Measurements from ENCODE around the gene MYNN. TPM values are rescaled to one million over a fixed set of nuclear protein-coding genes. Genes with fewer than 3 reads are reported as not detected.

The MYNN gene
- total and polyA plus RNA-seq, 2 of the 13 experiments (the other 11 are each of a cell fraction or from before 2014, with no cell fraction given), result 10.4 to 17.6 TPM

GRCh38 chr3:169836078-169836941 is 63.1 kb downstream of the MYNN start:
- BruUV-seq (replicated peaks), result no TSS peak
- POLR2A ChIA-PET, result no interaction called here
- Histone ChIP-seq H2AFZ (ENCODE audit: low read length) (no peak overlapping the region), H3K4me3 (replicated peaks in 1 of 3; ENCODE audit: insufficient read depth in 1 of 3, low read depth in 2 of 3, low read length in 3 of 3) (no peak overlapping the region), H3K4me1 (ENCODE audit: insufficient read depth, low read length) (no peaks in the 10 kb centered on the region), H3K27me3 (ENCODE audit: control insufficient read depth in 1 of 2, insufficient read depth in 2 of 2, low read length in 2 of 2) (no peaks in the 10 kb centered on the region), H3K36me3 (replicated peaks in 1 of 2; ENCODE audit: control insufficient read depth in 1 of 2, insufficient read depth in 2 of 2, low read length in 2 of 2) (no peaks in the 10 kb centered on the region), H3K9ac (ENCODE audit: insufficient read depth, low read depth, low read length) (no peak overlapping the region), H3K4me2 (ENCODE audit: low read depth, low read length) (no peak overlapping the region), H4K20me1 (ENCODE audit: insufficient read depth, low read length) (no peaks in the 10 kb centered on the region), H3K9me3 (ENCODE audit: low read length) (no peaks in the 10 kb centered on the region), H3K79me2 (ENCODE audit: insufficient read depth, low read length) (no peaks in the 10 kb centered on the region), H3K27ac (ENCODE audit: extremely low read length, insufficient read depth, low read length) (no peak overlapping the region)
- ATAC-seq, result peak; percentile 43; the same call in 2 of the 3 replicates
- no peak for FAIRE-seq
- TF ChIP-seq ZBTB37 (CRISPR knock-in tag; IDR thresholded peaks at IDR 0.05) (no peak), BORCS8-MEF2B (CRISPR knock-in tag; IDR thresholded peaks at IDR 0.05) (no peak), ZNF790 (CRISPR knock-in tag; IDR thresholded peaks at IDR 0.05; ENCODE audit: borderline replicate concordance) (no peak), KAT7 (CRISPR knock-in tag; IDR thresholded peaks at IDR 0.05; ENCODE audit: borderline replicate concordance) (no peak), REXO4 (CRISPR knock-in tag; IDR thresholded peaks at IDR 0.05; ENCODE audit: borderline replicate concordance) (no peak), ZNF577 (CRISPR knock-in tag; IDR thresholded peaks at IDR 0.05; ENCODE audit: borderline replicate concordance, low read depth) (no peak)
- in situ Hi-C loops (cut with HindIII; ENCODE audit: extremely low pct_ligation_motif_present, low pct_unique_long_range_greater_than_20kb), result no loop called here
- CTCF ChIA-PET (ENCODE audit: low intra/inter-chr PET ratio, low total read pairs), result no interaction called here
- DNase-seq (ENCODE audit: low spot score), result no peak
- WGBS (ENCODE audit: low lambda C conversion rate), result 24% methylated on average over 5 of the region's 5 CpGs
- intact Hi-C loops (cut with micrococcal nuclease; ENCODE audit: unreplicated experiment), result no loop called here

- WGBS (ENCODE audit: low lambda C conversion rate), result 68% methylated on average over 3 of the region's 3 CpGs
- H3K36me3 ChIP-seq (replicated peaks in 1 of 2; ENCODE audit: control insufficient read depth in 1 of 2, insufficient read depth in 2 of 2, low read length in 2 of 2), result no peaks in the 10 kb centered on the region
- intact Hi-C loops (cut with micrococcal nuclease; ENCODE audit: unreplicated experiment), result no loop called here
- no TSS peak for BruUV-seq (replicated peaks)
- H3K27me3 ChIP-seq (ENCODE audit: control insufficient read depth in 1 of 2, insufficient read depth in 2 of 2, low read length in 2 of 2), result no peaks in the 10 kb centered on the region
- DNase-seq (ENCODE audit: low spot score), result no peak
- no peaks in the 10 kb centered on the region for H3K9me3 ChIP-seq (ENCODE audit: low read length)
- ChIA-PET CTCF (ENCODE audit: low intra/inter-chr PET ratio, low total read pairs) (no interaction called here), POLR2A (no interaction called here)
- H3K79me2 ChIP-seq (ENCODE audit: insufficient read depth, low read length), result no peaks in the 10 kb centered on the region
- no peak overlapping the region for H3K4me2 ChIP-seq (ENCODE audit: low read depth, low read length)
- H3K4me3 ChIP-seq (replicated peaks in 1 of 3; ENCODE audit: insufficient read depth in 1 of 3, low read depth in 2 of 3, low read length in 3 of 3), result no peak overlapping the region
- no peaks in the 10 kb centered on the region for H4K20me1 ChIP-seq (ENCODE audit: insufficient read depth, low read length)
- in situ Hi-C loops (cut with HindIII; ENCODE audit: extremely low pct_ligation_motif_present, low pct_unique_long_range_greater_than_20kb), result no loop called here
- no peak for FAIRE-seq
- ATAC-seq, result no peak
- H3K9ac ChIP-seq (ENCODE audit: insufficient read depth, low read depth, low read length), result no peak overlapping the region
- no peak overlapping the region for H2AFZ ChIP-seq (ENCODE audit: low read length)
- no peak overlapping the region for H3K27ac ChIP-seq (ENCODE audit: extremely low read length, insufficient read depth, low read length)
- H3K4me1 ChIP-seq (ENCODE audit: insufficient read depth, low read length), result no peaks in the 10 kb centered on the region
- TF ChIP-seq NONO (IDR thresholded peaks at IDR 0.05) (no peak), NONO (CRISPR knock-in tag; conservative IDR thresholded peaks at IDR 0.05) (no peak), SOX6 (IDR thresholded peaks at IDR 0.05) (no peak), SOX6 (CRISPR knock-in tag; IDR thresholded peaks at IDR 0.05) (no peak), ZNF646 (CRISPR knock-in tag; IDR thresholded peaks at IDR 0.05) (no peak)
Measured at GRCh38 chr3:169836942-169837275, 63.7 kb downstream of the MYNN start.
